Fibroblast of lung (primary cell): ENCODE data around the gene UBR7. TPM values are rescaled to one million over a fixed set of nuclear protein-coding genes. Genes with fewer than 3 reads are reported as not detected.

Source experiments
- DNase-seq, 2 donors: peaks; one replicate each; pipeline versions ENCODE4 v3.0.0 to v3.0.0-alpha.2; 2010; ENCODE audit warnings: low read depth in 2 of 2
- H2AFZ ChIP-seq: 2 replicates; pipeline ENCODE4 v1.5.1; 2012; ENCODE audit warnings: low read length, control low read depth, inconsistent platforms
- H3K27ac ChIP-seq: 2 replicates; pipeline ENCODE4 v1.5.1; 2011; ENCODE audit warnings: low read length, control low read depth; ENCODE audit not compliant: insufficient read depth
- H3K27me3 ChIP-seq: 2 replicates; pipeline ENCODE4 v1.5.1; 2011; ENCODE audit warnings: mild to moderate bottlenecking, low read length; ENCODE audit not compliant: control insufficient read depth, insufficient read depth
- H3K36me3 ChIP-seq: 2 replicates; pipeline ENCODE4 v1.5.1; 2011; ENCODE audit warnings: low read length; ENCODE audit not compliant: control insufficient read depth, insufficient read depth
- H3K4me1 ChIP-seq: 2 replicates; pipeline ENCODE4 v1.5.1; 2011; ENCODE audit warnings: low read length; ENCODE audit not compliant: control insufficient read depth, insufficient read depth; ENCODE audit errors: extremely low read depth
- H3K4me2 ChIP-seq: 2 replicates; pipeline ENCODE4 v1.5.1; 2011; ENCODE audit warnings: low read length, control low read depth; ENCODE audit not compliant: insufficient read depth; ENCODE audit errors: extremely low read depth
- H3K4me3 ChIP-seq, 4 experiments: fragments of 200-600 bp in 1 of 4; sonication (generic) in 1 of 4; replicated peaks in 1 of 4; 2 replicates each; pipeline ENCODE4 v1.5.1; 2011 to 2016; ENCODE audit warnings: low read length in 4 of 4, low read depth in 3 of 4, mild to moderate bottlenecking in 3 of 4, control low read depth in 2 of 4, inconsistent platforms in 1 of 4, mixed read lengths in 1 of 4; ENCODE audit not compliant: insufficient read depth in 1 of 4; ENCODE audit errors: control extremely low read depth in 1 of 4
- H3K79me2 ChIP-seq: 2 replicates; pipeline ENCODE4 v1.5.1; 2012; ENCODE audit warnings: mild to moderate bottlenecking, low read length, inconsistent platforms; ENCODE audit not compliant: control insufficient read depth, insufficient read depth
- H3K9ac ChIP-seq: 2 replicates; pipeline ENCODE4 v1.5.1; 2011; ENCODE audit warnings: mild to moderate bottlenecking, low read length, control low read depth; ENCODE audit not compliant: insufficient read depth
- H3K9me3 ChIP-seq: 2 replicates; pipeline ENCODE4 v1.5.1; 2012; ENCODE audit warnings: low read depth, low read length; ENCODE audit not compliant: control insufficient read depth, insufficient read depth
- H4K20me1 ChIP-seq: 2 replicates; pipeline ENCODE4 v1.5.1; 2011; ENCODE audit warnings: low read length; ENCODE audit not compliant: control insufficient read depth, insufficient read depth; ENCODE audit errors: extremely low read depth
- CTCF ChIP-seq, 2 donors: IDR thresholded peaks in 1 of 2; conservative IDR thresholded peaks in 1 of 2; 1 replicate in 1 of 2; 2 replicates in 1 of 2; pipeline ENCODE4 v1.5.1; 2011 to 2012; ENCODE audit warnings: low read length in 2 of 2, control low read depth in 1 of 2, inconsistent platforms in 1 of 2, low read depth in 1 of 2, mild to moderate bottlenecking in 1 of 2
- EZH2 ChIP-seq: IDR thresholded peaks from 2 replicates; pipeline ENCODE4 v1.5.1; 2012; ENCODE audit warnings: low read length, control low read depth, mild to moderate bottlenecking; ENCODE audit errors: missing control alignments
- polyA plus RNA-seq, 2 donors: library from polyadenylated mRNA; depleted of rRNA in 1 of 2; stranded (reverse) in 1 of 2; unstranded in 1 of 2; fragments of >200 nt; gene quantifications; 2 replicates each; pipeline ENCODE4 v1.2.1, GENCODE V29; 2011 to 2012; ENCODE audit warnings: missing spikeins in 1 of 2
- total RNA-seq: library from RNA; depleted of rRNA; stranded (reverse); fragments of >200 nt; gene quantifications from 2 replicates; pipeline ENCODE4 v1.2.1, GENCODE V29; 2014

The UBR7 gene
- total and polyA plus RNA-seq, 2 donors (not counting 1 experiment from before 2014, with no cell fraction given), result 25.4 to 34.0 TPM

- no peak for TF ChIP-seq EZH2
- TF ChIP-seq CTCF (conservative IDR thresholded peaks at IDR 0.05 in 1 of 2, IDR thresholded peaks at IDR 0.05 in 1 of 2; ENCODE audit: low read depth in 1 of 2, low read length in 2 of 2), result no peak
- H3K9ac ChIP-seq, result peak overlapping the region; percentile 16
- H3K27me3 ChIP-seq, result no peaks in the 10 kb centered on the region
- no peak overlapping the region for H2AFZ ChIP-seq
- no peak overlapping the region for H3K4me2 ChIP-seq
- no peaks in the 10 kb centered on the region for H3K4me1 ChIP-seq
- no peak overlapping the region for H3K4me3 ChIP-seq
- no peak overlapping the region for H3K27ac ChIP-seq
- no peaks in the 10 kb centered on the region for H3K9me3 ChIP-seq
- DNase-seq, result no peak
- peaks cover 10% of the 10 kb centered on the region for H3K79me2 ChIP-seq
- H3K36me3 ChIP-seq, result no peaks in the 10 kb centered on the region
- H4K20me1 ChIP-seq, result no peaks in the 10 kb centered on the region
Measured at GRCh38 chr14:93186466-93186865, 20.6 kb upstream of the UBR7 start.

GRCh38 chr14:93186956-93187355, 20.1 kb upstream of the UBR7 start:
- TF ChIP-seq EZH2, result no peak
- TF ChIP-seq CTCF (conservative IDR thresholded peaks at IDR 0.05 in 1 of 2, IDR thresholded peaks at IDR 0.05 in 1 of 2; ENCODE audit: low read depth in 1 of 2, low read length in 2 of 2), result no peak
- Histone ChIP-seq H3K79me2 (peaks cover 10% of the 10 kb centered on the region), H3K4me3 (no peak overlapping the region), H3K27ac (no peak overlapping the region), H2AFZ (no peak overlapping the region), H3K9ac (no peak overlapping the region), H3K27me3 (no peaks in the 10 kb centered on the region), H3K36me3 (no peaks in the 10 kb centered on the region), H3K9me3 (no peaks in the 10 kb centered on the region), H3K4me2 (no peak overlapping the region), H4K20me1 (no peaks in the 10 kb centered on the region), H3K4me1 (no peaks in the 10 kb centered on the region)
- DNase-seq, result no peak

GRCh38 chr14:93195316-93195999, 11.6 kb upstream of the UBR7 start:
- no peaks in the 10 kb centered on the region for H3K79me2 ChIP-seq
- no peak overlapping the region for H3K4me2 ChIP-seq
- no peaks in the 10 kb centered on the region for H3K4me1 ChIP-seq
- H3K4me3 ChIP-seq, result no peak overlapping the region
- H4K20me1 ChIP-seq, result no peaks in the 10 kb centered on the region
- DNase-seq, result no peak
- H2AFZ ChIP-seq, result no peak overlapping the region
- H3K36me3 ChIP-seq, result no peaks in the 10 kb centered on the region
- H3K27ac ChIP-seq, result no peak overlapping the region
- TF ChIP-seq EZH2 (no peak), CTCF (conservative IDR thresholded peaks at IDR 0.05 in 1 of 2, IDR thresholded peaks at IDR 0.05 in 1 of 2; ENCODE audit: low read depth in 1 of 2, low read length in 2 of 2) (no peak)
- no peaks in the 10 kb centered on the region for H3K27me3 ChIP-seq
- no peaks in the 10 kb centered on the region for H3K9me3 ChIP-seq
- H3K9ac ChIP-seq, result no peak overlapping the region
